Daoy (cell line): ENCODE results near the gene CLDN24. TPM values are rescaled to one million over a fixed set of nuclear protein-coding genes. Genes with fewer than 3 reads are reported as not detected.
A peak's percentile ranks its signal among the peaks of the same experiment; 100 is the strongest.

Experiments used
- DNase-seq: peaks from one replicate; pipeline ENCODE4 v3.0.0-alpha.2; 2015; ENCODE audit warnings: low read depth
- total RNA-seq: library from RNA; depleted of rRNA; stranded (reverse); fragments of >200 nt; shearing (Covaris generic); gene quantifications from 2 replicates; pipeline ENCODE4 v1.2.3, GENCODE V29; 2014

The CLDN24 gene
- total RNA-seq, 1 experiment from 2014 or later: not detected

- DNase-seq: no peak
Measured at GRCh38 chr4:183321516-183321915, 710 bp downstream of the CLDN24 start.

GRCh38 chr4:183321079-183321478, 1.1 kb downstream of the CLDN24 start:
- DNase-seq: no peak

- no peak for DNase-seq
Measured at GRCh38 chr4:183320211-183321059, 1.8 kb downstream of the CLDN24 start, which contains the start of gene CLDN22. CLDN22 (minus strand) TSS chr4:183320276; CDS start chr4:183320218, 58 bp downstream.

GRCh38 chr4:183318656-183319055, 3.6 kb downstream of the CLDN24 start:
- DNase-seq: no peak

- DNase-seq: no peak
Measured at GRCh38 chr4:183314806-183315205, 7.4 kb downstream of the CLDN24 start.

- no peak for DNase-seq
Measured at GRCh38 chr4:183314336-183314735, 7.9 kb downstream of the CLDN24 start.

- no peak for DNase-seq
Measured at GRCh38 chr4:183312841-183313240, 9.4 kb downstream of the CLDN24 start.

- DNase-seq: no peak
Measured at GRCh38 chr4:183306811-183307210, 15.4 kb downstream of the CLDN24 start.

- no peak for DNase-seq
Measured at GRCh38 chr4:183304538-183304937, 17.7 kb downstream of the CLDN24 start.

- DNase-seq: no peak
Measured at GRCh38 chr4:183304067-183304466, 18.2 kb downstream of the CLDN24 start.

GRCh38 chr4:183303301-183303700, 18.9 kb downstream of the CLDN24 start:
- DNase-seq: no peak

- DNase-seq: no peak
Measured at GRCh38 chr4:183300655-183301054, 21.6 kb downstream of the CLDN24 start.

- DNase-seq: no peak
Measured at GRCh38 chr4:183300070-183300469, 22.2 kb downstream of the CLDN24 start.

- DNase-seq: no peak
Measured at GRCh38 chr4:183299464-183299863, 22.8 kb downstream of the CLDN24 start.

GRCh38 chr4:183297675-183298074, 24.6 kb downstream of the CLDN24 start:
- no peak for DNase-seq

GRCh38 chr4:183295711-183296110, 26.5 kb downstream of the CLDN24 start:
- no peak for DNase-seq

GRCh38 chr4:183291070-183291469, 31.2 kb downstream of the CLDN24 start:
- DNase-seq: no peak

- peak; percentile 22 for DNase-seq
Measured at GRCh38 chr4:183289688-183290087, 32.5 kb downstream of the CLDN24 start.

GRCh38 chr4:183288955-183289354, 33.3 kb downstream of the CLDN24 start:
- DNase-seq: no peak

GRCh38 chr4:183287677-183288076, 34.5 kb downstream of the CLDN24 start:
- DNase-seq: no peak

GRCh38 chr4:183287309-183287659, 34.9 kb downstream of the CLDN24 start:
- no peak for DNase-seq

- no peak for DNase-seq
Measured at GRCh38 chr4:183286590-183287308, 35.5 kb downstream of the CLDN24 start.

GRCh38 chr4:183285886-183286285, 36.3 kb downstream of the CLDN24 start:
- no peak for DNase-seq
